Neutrophil (primary cell): ENCODE measurements around the gene PRLR.
"Not testable (repeated sequence)": the region's sequence is repeated elsewhere in the genome, so short reads cannot be mapped to it uniquely, and the experiment has no call there.

Source experiments
- H3K27ac ChIP-seq: fragments of 200-600 bp; sonication (generic); 2 replicates; pipeline ENCODE4 v1.5.1; 2016; ENCODE audit warnings: mild to moderate bottlenecking, moderate library complexity
- H3K27me3 ChIP-seq: fragments of 200-600 bp; sonication (generic); 2 replicates; pipeline ENCODE4 v1.6.0; 2016; ENCODE audit warnings: mild to moderate bottlenecking
- H3K36me3 ChIP-seq: fragments of 200-600 bp; sonication (generic); 2 replicates; pipeline ENCODE4 v1.5.1; 2017
- H3K4me1 ChIP-seq, 2 experiments: fragments of 200-600 bp in 1 of 2; sonication (generic) in 1 of 2; 1 replicate in 1 of 2; 2 replicates in 1 of 2; pipeline versions ENCODE4 v1.5.1 to v1.6.1; 2013 to 2016; ENCODE audit warnings: low read depth in 1 of 2, low read length in 1 of 2, mild to moderate bottlenecking in 1 of 2, moderate library complexity in 1 of 2; ENCODE audit not compliant: control insufficient read depth in 1 of 2, insufficient read depth in 1 of 2
- H3K4me3 ChIP-seq, 2 experiments: fragments of 200-600 bp in 1 of 2; sonication (generic) in 1 of 2; 1 replicate in 1 of 2; 2 replicates in 1 of 2; pipeline ENCODE4 v1.5.1; 2013 to 2016; ENCODE audit warnings: low read depth in 1 of 2, low read length in 1 of 2, mild to moderate bottlenecking in 1 of 2, moderate library complexity in 1 of 2
- H3K9me3 ChIP-seq: fragments of 200-600 bp; sonication (generic); 2 replicates; pipeline ENCODE4 v1.5.1; 2016
- CTCF ChIP-seq: fragments of 200-600 bp; sonication (generic); IDR thresholded peaks from 2 replicates; pipeline ENCODE4 v1.5.1; 2016; ENCODE audit warnings: antibody characterized with exemption

PRLR gene

DNA sequence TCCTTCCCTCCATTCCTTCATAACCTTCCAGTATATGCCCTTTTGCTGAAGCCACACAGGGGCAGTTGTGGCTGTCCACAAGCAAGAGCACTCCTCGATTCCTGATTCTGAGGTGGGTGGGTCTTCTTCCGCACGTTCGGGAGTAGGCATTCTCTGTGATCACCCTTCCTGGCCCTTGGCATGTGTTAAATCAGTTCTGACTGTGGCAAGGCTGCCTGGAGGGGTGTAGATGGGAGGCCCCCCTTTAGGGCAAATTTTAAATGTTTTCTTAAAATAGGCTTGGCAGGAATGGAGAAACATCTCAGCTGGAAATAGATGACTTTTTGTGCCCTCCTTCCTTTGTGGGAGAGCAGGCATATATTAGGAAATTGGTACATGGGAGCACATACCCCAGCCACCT, 185.6 kb downstream of the PRLR start:
- Histone ChIP-seq H3K36me3 (no peaks in the 10 kb centered on the region), H3K4me3 (no peak overlapping the region), H3K9me3 (no peaks in the 10 kb centered on the region), H3K27me3 (no peaks in the 10 kb centered on the region), H3K4me1 (no peaks in the 10 kb centered on the region), H3K27ac (no peak overlapping the region)
- TF ChIP-seq CTCF = no peak

GRCh38 chr5:35042781-35043180, 187.5 kb downstream of the PRLR start:
- no peak for TF ChIP-seq CTCF
- H3K27ac ChIP-seq = no peak overlapping the region
- H3K4me3 ChIP-seq = no peak overlapping the region
- no peaks in the 10 kb centered on the region for H3K9me3 ChIP-seq
- H3K27me3 ChIP-seq = peaks cover 6% of the 10 kb centered on the region
- H3K36me3 ChIP-seq = no peaks in the 10 kb centered on the region
- H3K4me1 ChIP-seq = no peaks in the 10 kb centered on the region

GRCh38 chr5:35041261-35041660, 189.0 kb downstream of the PRLR start:
- H3K27me3 ChIP-seq = peaks cover 9% of the 10 kb centered on the region
- no peaks in the 10 kb centered on the region for H3K4me1 ChIP-seq
- no peak for TF ChIP-seq CTCF
- H3K27ac ChIP-seq = no peak overlapping the region
- H3K9me3 ChIP-seq = no peaks in the 10 kb centered on the region
- H3K4me3 ChIP-seq = no peak overlapping the region
- H3K36me3 ChIP-seq = no peaks in the 10 kb centered on the region

- no peaks in the 10 kb centered on the region for H3K4me1 ChIP-seq
- H3K4me3 ChIP-seq = no peak overlapping the region
- no peak for TF ChIP-seq CTCF
- H3K9me3 ChIP-seq = no peaks in the 10 kb centered on the region
- H3K36me3 ChIP-seq = no peaks in the 10 kb centered on the region
- H3K27me3 ChIP-seq = peaks cover 9% of the 10 kb centered on the region
- H3K27ac ChIP-seq = no peak overlapping the region
Measured at GRCh38 chr5:35038891-35039290, 191.4 kb downstream of the PRLR start.

DNA sequence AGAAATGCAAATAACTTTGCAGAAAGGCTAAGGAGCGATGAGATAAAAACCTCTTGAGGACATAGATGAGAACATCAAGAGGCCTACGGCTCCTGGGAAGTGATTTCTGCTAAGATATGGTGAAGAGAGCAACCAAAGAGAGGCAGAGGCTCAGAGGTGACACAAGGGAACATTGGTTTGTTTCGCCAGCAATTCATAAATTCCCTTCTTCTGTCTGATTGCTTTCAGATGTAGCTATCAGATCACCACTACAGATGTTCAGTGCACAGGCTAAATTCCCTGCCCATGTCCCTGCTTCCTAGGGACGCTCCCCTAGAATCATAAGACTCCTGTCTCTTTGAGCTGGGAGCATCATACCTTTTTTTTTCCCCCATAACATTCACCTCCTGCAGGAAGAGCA, 193.8 kb downstream of the PRLR start:
- H3K36me3 ChIP-seq = no peaks in the 10 kb centered on the region
- TF ChIP-seq CTCF = no peak
- H3K27me3 ChIP-seq = peaks cover 9% of the 10 kb centered on the region
- H3K4me3 ChIP-seq = no peak overlapping the region
- H3K27ac ChIP-seq = no peak overlapping the region
- no peaks in the 10 kb centered on the region for H3K9me3 ChIP-seq
- H3K4me1 ChIP-seq = no peaks in the 10 kb centered on the region

- not testable (repeated sequence) for H3K4me1 ChIP-seq, H3K36me3 ChIP-seq, H3K4me3 ChIP-seq, H3K27me3 ChIP-seq, H3K9me3 ChIP-seq, H3K27ac ChIP-seq
Measured at GRCh38 chr5:35035929-35036328, 194.4 kb downstream of the PRLR start.
